ENCODE measurements around the gene FSTL3. TPM values are rescaled to one million over a fixed set of nuclear protein-coding genes. Genes with fewer than 3 reads are reported as not detected.
A peak's percentile ranks its signal among the peaks of the same experiment; 100 is the strongest.

FSTL3 gene
- total and polyA plus RNA-seq, 10 of the 15 experiments (the other 5 are each of a cell fraction or from before 2014, with no cell fraction given) = 0.42 to 13.5 (median 3.6) TPM

DNA sequence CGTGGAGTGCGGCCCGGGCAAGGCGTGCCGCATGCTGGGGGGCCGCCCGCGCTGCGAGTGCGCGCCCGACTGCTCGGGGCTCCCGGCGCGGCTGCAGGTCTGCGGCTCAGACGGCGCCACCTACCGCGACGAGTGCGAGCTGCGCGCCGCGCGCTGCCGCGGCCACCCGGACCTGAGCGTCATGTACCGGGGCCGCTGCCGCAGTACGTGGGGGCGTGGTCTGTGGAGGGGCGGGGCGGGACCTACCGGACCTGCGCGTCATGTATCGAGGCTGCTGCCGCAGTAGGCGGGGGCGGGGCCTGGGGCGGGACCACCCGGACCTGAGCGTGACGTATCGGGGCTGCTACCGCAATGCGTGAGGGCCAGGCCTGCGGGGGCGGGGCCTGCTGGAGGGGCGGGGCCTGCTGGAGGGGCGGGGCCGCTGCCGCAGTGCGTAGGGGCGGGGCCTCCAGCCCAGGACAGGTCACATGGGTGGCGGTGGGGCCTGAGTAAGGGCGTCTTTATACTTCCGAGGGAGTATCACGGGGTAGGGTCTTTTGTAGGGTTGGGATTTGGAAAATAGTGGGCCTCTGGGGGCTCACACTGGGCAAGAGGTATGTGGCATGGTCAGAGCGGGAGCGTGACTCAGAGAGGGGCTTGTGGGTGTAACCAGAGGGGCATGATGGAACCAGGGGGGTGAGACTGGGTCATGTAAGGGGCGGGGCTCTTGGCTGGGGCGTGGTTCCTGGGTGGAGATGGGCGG lies 4.3 kb downstream of the FSTL3 start (continued):
- TF ChIP-seq NBN (IDR thresholded peaks at IDR 0.05) (peak; percentile 87), POLR2AphosphoS5 (IDR thresholded peaks at IDR 0.05; ENCODE audit: low read length) (peak; percentile 48; the same call in 1 of the 2 replicates), BHLHE40 (IDR thresholded peaks at IDR 0.05; ENCODE audit: borderline replicate concordance in 1 of 2, low read depth in 2 of 2, low read length in 1 of 2) (peak; percentile 63 to 84; a peak in 3 of 4 replicates), MEF2B (IDR thresholded peaks at IDR 0.05; ENCODE audit: partially characterized antibody, poor library complexity, severe bottlenecking) (no peak), SMAD1 (IDR thresholded peaks at IDR 0.05; ENCODE audit: low read depth, partially characterized antibody) (peak; percentile 43), PAX5 (IDR thresholded peaks at IDR 0.05; ENCODE audit: borderline replicate concordance, low read depth, low read length) (peak; percentile 22; the same call in 1 of the 2 replicates), KLF5 (IDR thresholded peaks at IDR 0.05; ENCODE audit: partially characterized antibody) (no peak), POLR2A (IDR thresholded peaks at IDR 0.05; ENCODE audit: low read depth, low read length) (peak; percentile 82), CHD2 (IDR thresholded peaks at IDR 0.05; ENCODE audit: borderline replicate concordance, low read depth, low read length) (0 out of 2 replicates have a peak, but pooled peaks have one; percentile 10), NR2C2 (IDR thresholded peaks at IDR 0.05; ENCODE audit: borderline replicate concordance, control insufficient read depth, insufficient read length, low read depth) (no peak), HCFC1 (IDR thresholded peaks at IDR 0.05; ENCODE audit: low read length) (0 out of 2 replicates have a peak, but pooled peaks have one; percentile 31), LARP7 (IDR thresholded peaks at IDR 0.05) (peak; percentile 99), YY1 (IDR thresholded peaks at IDR 0.05; ENCODE audit: low read depth, low read length) (peak; percentile 45; the same call in 1 of the 2 replicates), BACH1 (IDR thresholded peaks at IDR 0.05; ENCODE audit: borderline replicate concordance) (peak; percentile 95; the same call in 1 of the 2 replicates), RCOR1 (conservative IDR thresholded peaks at IDR 0.05; ENCODE audit: low read depth, low read length) (no peak), DPF2 (IDR thresholded peaks at IDR 0.05) (peak; percentile 17; the same call in 1 of the 2 replicates)
- TF ChIP-seq, protein P1, sequence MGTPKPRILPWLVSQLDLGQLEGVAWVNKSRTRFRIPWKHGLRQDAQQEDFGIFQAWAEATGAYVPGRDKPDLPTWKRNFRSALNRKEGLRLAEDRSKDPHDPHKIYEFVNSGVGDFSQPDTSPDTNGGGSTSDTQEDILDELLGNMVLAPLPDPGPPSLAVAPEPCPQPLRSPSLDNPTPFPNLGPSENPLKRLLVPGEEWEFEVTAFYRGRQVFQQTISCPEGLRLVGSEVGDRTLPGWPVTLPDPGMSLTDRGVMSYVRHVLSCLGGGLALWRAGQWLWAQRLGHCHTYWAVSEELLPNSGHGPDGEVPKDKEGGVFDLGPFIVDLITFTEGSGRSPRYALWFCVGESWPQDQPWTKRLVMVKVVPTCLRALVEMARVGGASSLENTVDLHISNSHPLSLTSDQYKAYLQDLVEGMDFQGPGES (IDR thresholded peaks at IDR 0.05) = 0 out of 2 replicates have a peak, but pooled peaks have one; percentile 47
- TF ChIP-seq, protein P2, sequence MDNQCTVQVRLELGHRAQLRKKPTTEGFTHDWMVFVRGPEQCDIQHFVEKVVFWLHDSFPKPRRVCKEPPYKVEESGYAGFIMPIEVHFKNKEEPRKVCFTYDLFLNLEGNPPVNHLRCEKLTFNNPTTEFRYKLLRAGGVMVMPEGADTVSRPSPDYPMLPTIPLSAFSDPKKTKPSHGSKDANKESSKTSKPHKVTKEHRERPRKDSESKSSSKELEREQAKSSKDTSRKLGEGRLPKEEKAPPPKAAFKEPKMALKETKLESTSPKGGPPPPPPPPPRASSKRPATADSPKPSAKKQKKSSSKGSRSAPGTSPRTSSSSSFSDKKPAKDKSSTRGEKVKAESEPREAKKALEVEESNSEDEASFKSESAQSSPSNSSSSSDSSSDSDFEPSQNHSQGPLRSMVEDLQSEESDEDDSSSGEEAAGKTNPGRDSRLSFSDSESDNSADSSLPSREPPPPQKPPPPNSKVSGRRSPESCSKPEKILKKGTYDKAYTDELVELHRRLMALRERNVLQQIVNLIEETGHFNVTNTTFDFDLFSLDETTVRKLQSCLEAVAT (IDR thresholded peaks at IDR 0.05) = peak; percentile 61; the same call in 1 of the 2 replicates
- TF ChIP-seq, protein P3, sequence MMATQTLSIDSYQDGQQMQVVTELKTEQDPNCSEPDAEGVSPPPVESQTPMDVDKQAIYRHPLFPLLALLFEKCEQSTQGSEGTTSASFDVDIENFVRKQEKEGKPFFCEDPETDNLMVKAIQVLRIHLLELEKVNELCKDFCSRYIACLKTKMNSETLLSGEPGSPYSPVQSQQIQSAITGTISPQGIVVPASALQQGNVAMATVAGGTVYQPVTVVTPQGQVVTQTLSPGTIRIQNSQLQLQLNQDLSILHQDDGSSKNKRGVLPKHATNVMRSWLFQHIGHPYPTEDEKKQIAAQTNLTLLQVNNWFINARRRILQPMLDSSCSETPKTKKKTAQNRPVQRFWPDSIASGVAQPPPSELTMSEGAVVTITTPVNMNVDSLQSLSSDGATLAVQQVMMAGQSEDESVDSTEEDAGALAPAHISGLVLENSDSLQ (IDR thresholded peaks at IDR 0.05) = peak; percentile 59
- TF ChIP-seq, protein P4, sequence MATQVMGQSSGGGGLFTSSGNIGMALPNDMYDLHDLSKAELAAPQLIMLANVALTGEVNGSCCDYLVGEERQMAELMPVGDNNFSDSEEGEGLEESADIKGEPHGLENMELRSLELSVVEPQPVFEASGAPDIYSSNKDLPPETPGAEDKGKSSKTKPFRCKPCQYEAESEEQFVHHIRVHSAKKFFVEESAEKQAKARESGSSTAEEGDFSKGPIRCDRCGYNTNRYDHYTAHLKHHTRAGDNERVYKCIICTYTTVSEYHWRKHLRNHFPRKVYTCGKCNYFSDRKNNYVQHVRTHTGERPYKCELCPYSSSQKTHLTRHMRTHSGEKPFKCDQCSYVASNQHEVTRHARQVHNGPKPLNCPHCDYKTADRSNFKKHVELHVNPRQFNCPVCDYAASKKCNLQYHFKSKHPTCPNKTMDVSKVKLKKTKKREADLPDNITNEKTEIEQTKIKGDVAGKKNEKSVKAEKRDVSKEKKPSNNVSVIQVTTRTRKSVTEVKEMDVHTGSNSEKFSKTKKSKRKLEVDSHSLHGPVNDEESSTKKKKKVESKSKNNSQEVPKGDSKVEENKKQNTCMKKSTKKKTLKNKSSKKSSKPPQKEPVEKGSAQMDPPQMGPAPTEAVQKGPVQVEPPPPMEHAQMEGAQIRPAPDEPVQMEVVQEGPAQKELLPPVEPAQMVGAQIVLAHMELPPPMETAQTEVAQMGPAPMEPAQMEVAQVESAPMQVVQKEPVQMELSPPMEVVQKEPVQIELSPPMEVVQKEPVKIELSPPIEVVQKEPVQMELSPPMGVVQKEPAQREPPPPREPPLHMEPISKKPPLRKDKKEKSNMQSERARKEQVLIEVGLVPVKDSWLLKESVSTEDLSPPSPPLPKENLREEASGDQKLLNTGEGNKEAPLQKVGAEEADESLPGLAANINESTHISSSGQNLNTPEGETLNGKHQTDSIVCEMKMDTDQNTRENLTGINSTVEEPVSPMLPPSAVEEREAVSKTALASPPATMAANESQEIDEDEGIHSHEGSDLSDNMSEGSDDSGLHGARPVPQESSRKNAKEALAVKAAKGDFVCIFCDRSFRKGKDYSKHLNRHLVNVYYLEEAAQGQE (IDR thresholded peaks at IDR 0.05; ENCODE audit: low read depth, low read length) = no peak
- TF ChIP-seq, protein P5, sequence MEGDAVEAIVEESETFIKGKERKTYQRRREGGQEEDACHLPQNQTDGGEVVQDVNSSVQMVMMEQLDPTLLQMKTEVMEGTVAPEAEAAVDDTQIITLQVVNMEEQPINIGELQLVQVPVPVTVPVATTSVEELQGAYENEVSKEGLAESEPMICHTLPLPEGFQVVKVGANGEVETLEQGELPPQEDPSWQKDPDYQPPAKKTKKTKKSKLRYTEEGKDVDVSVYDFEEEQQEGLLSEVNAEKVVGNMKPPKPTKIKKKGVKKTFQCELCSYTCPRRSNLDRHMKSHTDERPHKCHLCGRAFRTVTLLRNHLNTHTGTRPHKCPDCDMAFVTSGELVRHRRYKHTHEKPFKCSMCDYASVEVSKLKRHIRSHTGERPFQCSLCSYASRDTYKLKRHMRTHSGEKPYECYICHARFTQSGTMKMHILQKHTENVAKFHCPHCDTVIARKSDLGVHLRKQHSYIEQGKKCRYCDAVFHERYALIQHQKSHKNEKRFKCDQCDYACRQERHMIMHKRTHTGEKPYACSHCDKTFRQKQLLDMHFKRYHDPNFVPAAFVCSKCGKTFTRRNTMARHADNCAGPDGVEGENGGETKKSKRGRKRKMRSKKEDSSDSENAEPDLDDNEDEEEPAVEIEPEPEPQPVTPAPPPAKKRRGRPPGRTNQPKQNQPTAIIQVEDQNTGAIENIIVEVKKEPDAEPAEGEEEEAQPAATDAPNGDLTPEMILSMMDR (IDR thresholded peaks at IDR 0.05 in 2 of 3, conservative IDR thresholded peaks at IDR 0.05 in 1 of 3; ENCODE audit: control insufficient read depth in 2 of 3, extremely low read depth in 1 of 3, insufficient read depth in 1 of 3, low read depth in 3 of 3, low read length in 3 of 3) = peak; percentile 45 to 70 (median 46); a peak in 5 of 6 replicates

Measured in GM12878 (cell line).